ENCODE measurements around the gene NUP42.

- TF ChIP-seq CTCF (CRISPR knock-in tag; IDR thresholded peaks at IDR 0.05) (no peak), CREB1 (IDR thresholded peaks at IDR 0.05) (no peak), CREB1 (CRISPR knock-in tag; IDR thresholded peaks at IDR 0.05) (no peak), RFX1 (IDR thresholded peaks at IDR 0.05) (no peak), CBFB (CRISPR knock-in tag; IDR thresholded peaks at IDR 0.05) (no peak), TSC22D2 (CRISPR knock-in tag; IDR thresholded peaks at IDR 0.05; ENCODE audit: borderline replicate concordance) (no peak), RAD21 (CRISPR knock-in tag; IDR thresholded peaks at IDR 0.05) (no peak), CSRNP1 (CRISPR knock-in tag; IDR thresholded peaks at IDR 0.05) (no peak), SRF (IDR thresholded peaks at IDR 0.05; ENCODE audit: low read depth, low read length) (no peak), ZC3H4 (CRISPR knock-in tag; IDR thresholded peaks at IDR 0.05; ENCODE audit: borderline replicate concordance) (no peak)
These were observed 22.4 kb downstream of the NUP42 start for GRCh38 chr7:23204241-23204640.

All from HepG2 (cell line).